MCF 10A (cell line): ENCODE data around the gene RAD51B. TPM values are rescaled to one million over a fixed set of nuclear protein-coding genes. Genes with fewer than 3 reads are reported as not detected.

ENCODE experiments used
- BruUV-seq: library from RNA; stranded (reverse); fragments of 400-500 nt; replicated peaks from 2 replicates; lab custom pipeline; 2021; lab: Mats Ljungman, UMichigan
- CTCF ChIA-PET: fragments of 300-600 bp; sonication (Branson Sonifier 250); formaldehyde crosslinking; extraction: SDS; loops from one replicate; lab custom pipeline; 2021; ENCODE audit warnings: antibody characterized with exemption, inconsistent platforms; lab: Yijun Ruan, JAX
- POLR2A ChIA-PET: fragments of 300-600, 350-650 bp; sonication (Branson Sonifier 250); formaldehyde crosslinking; extraction: SDS; loops from one replicate; lab custom pipeline; 2020; ENCODE audit warnings: antibody characterized with exemption, inconsistent platforms; lab: Yijun Ruan, JAX
- DNase-seq: peaks from one replicate; pipeline ENCODE4 v3.0.0-alpha.2; 2018; ENCODE audit not compliant: unreplicated experiment
- H3K27ac Mint-ChIP-seq: one replicate; pipeline ENCODE4 v1.8.0; 2022; ENCODE audit warnings: mild to moderate bottlenecking, low read depth, mixed read lengths; ENCODE audit not compliant: unreplicated experiment
- H3K27me3 Mint-ChIP-seq: one replicate; pipeline ENCODE4 v1.8.0; 2022; ENCODE audit warnings: mixed read lengths; ENCODE audit not compliant: insufficient read depth, unreplicated experiment
- H3K36me3 Mint-ChIP-seq: one replicate; pipeline ENCODE4 v1.8.0; 2022; ENCODE audit warnings: mild to moderate bottlenecking, moderate library complexity, mixed read lengths; ENCODE audit not compliant: insufficient read depth, unreplicated experiment
- H3K4me1 Mint-ChIP-seq: one replicate; pipeline ENCODE4 v1.8.0; 2022; ENCODE audit warnings: mixed read lengths; ENCODE audit not compliant: insufficient read depth, unreplicated experiment
- H3K4me3 Mint-ChIP-seq: one replicate; pipeline ENCODE4 v1.8.0; 2022; ENCODE audit warnings: mild to moderate bottlenecking, moderate library complexity, mixed read lengths; ENCODE audit not compliant: unreplicated experiment
- H3K9me3 Mint-ChIP-seq: one replicate; pipeline ENCODE4 v1.8.0; 2022; ENCODE audit warnings: mixed read lengths; ENCODE audit not compliant: unreplicated experiment
- CTCF ChIP-seq: fragments of 200-600 bp; IDR thresholded peaks from one replicate; pipeline ENCODE4 v1.8.0; 2022; ENCODE audit warnings: antibody characterized with exemption, mild to moderate bottlenecking; ENCODE audit not compliant: unreplicated experiment
- intact Hi-C: fragments of 100-400 bp; cut with micrococcal nuclease; formaldehyde crosslinking; loops from 2 replicates; pipeline ENCODE4 v1.14.1; 2022
- total RNA-seq: library from RNA; stranded (reverse); gene quantifications from 2 replicates; pipeline ENCODE4 v1.2.3, GENCODE V29; 2022

The RAD51B gene
- total RNA-seq, 1 experiment from 2014 or later = 14.6 TPM

GRCh38 chr14:68677476-68677875 lies 857.9 kb downstream of the RAD51B start:
- Mint-ChIP-seq H3K27ac (peak overlapping the region; percentile 42), H3K4me3 (peak overlapping the region; percentile 4), H3K9me3 (no peaks in the 10 kb centered on the region), H3K4me1 (peaks cover 54% of the 10 kb centered on the region), H3K36me3 (peaks cover 6% of the 10 kb centered on the region), H3K27me3 (no peaks in the 10 kb centered on the region)
- intact Hi-C loops = no loop called here
- POLR2A ChIA-PET = interaction anchor here (0.6 to 4.0 kb wide), 16 partner anchors 9 to 219 kb away, joined by 3 to 45 read pairs (median 8); partner anchors contain the start of gene ZFP36L1
- peak; percentile 98 for DNase-seq
- no TSS peak for BruUV-seq
- no peak for TF ChIP-seq CTCF
- CTCF ChIA-PET = interaction anchor here (1.0 to 1.4 kb wide), 3 partner anchors 10 to 744 kb away, joined by 3 to 6 read pairs (median 3); no protein-coding TSS in a partner anchor

DNA sequence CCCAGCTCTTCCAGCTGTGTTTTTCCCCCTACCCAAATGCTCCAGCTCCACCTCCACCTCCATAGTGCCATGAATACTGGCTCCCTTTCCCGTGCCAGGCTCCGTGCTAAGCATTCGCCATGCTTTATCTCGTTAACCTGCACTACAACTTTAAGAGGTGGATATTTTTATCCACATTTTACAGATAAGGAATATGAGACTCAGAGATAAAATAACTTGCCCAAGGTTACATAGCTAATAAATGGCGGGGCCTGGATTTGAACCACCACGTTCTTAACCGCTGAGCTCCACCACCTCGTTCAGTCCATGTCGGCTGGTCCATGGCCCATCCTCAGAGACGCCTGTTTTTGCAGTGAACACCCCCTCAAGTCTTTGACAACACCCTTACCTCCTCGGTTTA lies 858.3 kb downstream of the RAD51B start:
- POLR2A ChIA-PET = interaction anchor here (0.8 to 4.0 kb wide), 15 partner anchors 9 to 220 kb away, joined by 3 to 45 read pairs (median 7); partner anchors contain the start of gene ZFP36L1
- TF ChIP-seq CTCF = no peak
- H3K4me1 Mint-ChIP-seq = peaks cover 58% of the 10 kb centered on the region

DNA sequence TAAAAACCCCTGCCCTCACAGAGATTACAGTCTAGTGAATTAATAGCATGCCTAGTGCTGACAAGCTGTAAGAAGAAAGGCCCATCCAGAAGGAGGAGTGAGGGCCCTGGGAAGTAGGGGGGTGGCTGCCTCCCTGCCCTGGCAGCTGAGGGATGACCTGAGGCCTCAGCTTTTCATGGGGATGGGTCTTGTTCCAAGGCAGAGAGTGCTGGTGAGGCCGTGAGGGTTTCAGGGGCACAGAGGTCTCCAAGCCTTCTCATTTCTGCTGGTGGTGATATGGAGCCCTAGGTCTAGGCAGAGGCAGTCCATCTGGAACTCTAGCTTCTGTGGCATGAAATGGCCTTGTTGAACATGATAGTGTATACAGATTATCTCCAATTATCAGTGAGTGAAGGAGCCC lies 858.9 kb downstream of the RAD51B start:
- DNase-seq = no peak
- H3K27ac Mint-ChIP-seq = no peak overlapping the region
- TF ChIP-seq CTCF = no peak
- POLR2A ChIA-PET = interaction anchor here (1.0 to 4.0 kb wide), 10 partner anchors 8 to 129 kb away, joined by 3 to 45 read pairs (median 14); partner anchors contain the start of gene ZFP36L1
- BruUV-seq = no TSS peak
- H3K4me3 Mint-ChIP-seq = no peak overlapping the region
- H3K27me3 Mint-ChIP-seq = no peaks in the 10 kb centered on the region
- H3K36me3 Mint-ChIP-seq = no peaks in the 10 kb centered on the region
- intact Hi-C loops = no loop called here
- H3K9me3 Mint-ChIP-seq = no peaks in the 10 kb centered on the region
- peaks cover 63% of the 10 kb centered on the region for H3K4me1 Mint-ChIP-seq
- CTCF ChIA-PET = interaction anchor here (0.7 to 1.4 kb wide), 5 partner anchors 9 to 745 kb away, joined by 3 to 6 read pairs (median 4); no protein-coding TSS in a partner anchor

More for the DNA sequence above, 858.3 kb downstream of the RAD51B start:
- Mint-ChIP-seq H3K9me3 (no peaks in the 10 kb centered on the region), H3K27me3 (no peaks in the 10 kb centered on the region), H3K36me3 (peaks cover 2% of the 10 kb centered on the region), H3K4me3 (no peak overlapping the region), H3K27ac (peak overlapping the region; percentile 42)
- DNase-seq = no peak
- no TSS peak for BruUV-seq
- intact Hi-C loops = no loop called here
- CTCF ChIA-PET = interaction anchor here (0.7 to 1.4 kb wide), 5 partner anchors 10 to 745 kb away, joined by 3 to 6 read pairs (median 4); no protein-coding TSS in a partner anchor

DNA sequence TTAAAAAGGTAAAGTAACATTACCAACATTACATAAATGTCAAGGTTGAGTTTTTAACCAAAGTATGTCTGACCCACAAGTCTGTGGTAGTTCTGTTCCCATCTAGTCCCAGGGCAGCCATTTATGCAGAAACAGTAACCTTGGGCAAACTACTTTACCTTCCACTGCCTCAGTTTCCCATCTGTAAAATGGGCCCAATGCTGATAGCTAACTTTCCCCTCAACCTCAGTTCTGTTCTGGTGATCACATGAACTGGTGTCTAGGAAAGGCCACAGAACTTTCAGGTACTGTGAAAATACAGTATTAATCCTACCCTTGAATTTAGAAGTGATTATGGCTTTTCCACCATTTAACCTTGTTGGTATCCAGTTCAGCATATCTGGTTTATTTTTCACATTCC lies 859.7 kb downstream of the RAD51B start:
- Mint-ChIP-seq H3K9me3 (no peaks in the 10 kb centered on the region), H3K4me1 (peaks cover 63% of the 10 kb centered on the region)
- POLR2A ChIA-PET = interaction anchor here (0.6 to 1.2 kb wide), 2 partner anchors 15 to 71 kb away, joined by 3 to 5 read pairs; no protein-coding TSS in a partner anchor

More for the DNA sequence above, 859.7 kb downstream of the RAD51B start:
- no peak overlapping the region for H3K4me3 Mint-ChIP-seq
- no peak for DNase-seq
- no peaks in the 10 kb centered on the region for H3K36me3 Mint-ChIP-seq
- no peaks in the 10 kb centered on the region for H3K27me3 Mint-ChIP-seq
- BruUV-seq = no TSS peak
- TF ChIP-seq CTCF = no peak
- CTCF ChIA-PET = interaction anchor here (0.8 kb wide), 1 partner anchor 111 kb away, joined by 3 read pairs; no protein-coding TSS in a partner anchor
- H3K27ac Mint-ChIP-seq = no peak overlapping the region
- intact Hi-C loops = no loop called here
